T-helper 22 cell (primary cell): ENCODE results near the gene TRPM1.

Experiments
- DNase-seq: peaks from one replicate; pipeline ENCODE4 v3.0.0-alpha.2; 2020; ENCODE audit warnings: low read depth

The TRPM1 gene

DNA sequence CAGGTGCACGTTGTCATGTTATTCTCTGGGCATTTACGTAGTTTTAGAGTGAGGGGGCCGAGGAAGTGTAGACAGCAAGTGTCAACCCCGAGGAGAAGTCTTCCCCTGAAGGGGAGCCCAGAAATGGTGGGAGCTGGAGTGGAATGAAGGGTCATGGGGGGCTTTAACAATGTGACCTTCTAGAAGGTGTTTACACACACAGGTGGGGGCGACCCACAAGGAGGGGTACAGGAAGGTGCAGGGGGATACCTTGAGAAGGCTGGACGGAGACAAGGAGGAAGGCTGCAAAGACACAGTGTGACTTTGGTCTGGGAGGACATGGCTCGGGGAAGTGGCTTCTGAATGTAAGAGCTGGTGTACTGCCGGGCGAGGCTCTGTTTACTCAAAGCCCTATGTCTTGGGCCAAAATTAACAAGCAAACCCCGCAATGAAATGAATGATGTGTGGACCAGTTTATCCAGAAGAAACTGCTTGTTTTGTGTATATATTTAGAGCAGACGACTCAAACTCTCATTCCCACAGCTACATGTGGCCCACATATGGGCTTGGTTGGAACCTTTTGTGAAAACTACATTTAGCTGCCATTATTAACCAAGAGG lies 18.7 kb downstream of the TRPM1 start:
- DNase-seq, result no peak

DNA sequence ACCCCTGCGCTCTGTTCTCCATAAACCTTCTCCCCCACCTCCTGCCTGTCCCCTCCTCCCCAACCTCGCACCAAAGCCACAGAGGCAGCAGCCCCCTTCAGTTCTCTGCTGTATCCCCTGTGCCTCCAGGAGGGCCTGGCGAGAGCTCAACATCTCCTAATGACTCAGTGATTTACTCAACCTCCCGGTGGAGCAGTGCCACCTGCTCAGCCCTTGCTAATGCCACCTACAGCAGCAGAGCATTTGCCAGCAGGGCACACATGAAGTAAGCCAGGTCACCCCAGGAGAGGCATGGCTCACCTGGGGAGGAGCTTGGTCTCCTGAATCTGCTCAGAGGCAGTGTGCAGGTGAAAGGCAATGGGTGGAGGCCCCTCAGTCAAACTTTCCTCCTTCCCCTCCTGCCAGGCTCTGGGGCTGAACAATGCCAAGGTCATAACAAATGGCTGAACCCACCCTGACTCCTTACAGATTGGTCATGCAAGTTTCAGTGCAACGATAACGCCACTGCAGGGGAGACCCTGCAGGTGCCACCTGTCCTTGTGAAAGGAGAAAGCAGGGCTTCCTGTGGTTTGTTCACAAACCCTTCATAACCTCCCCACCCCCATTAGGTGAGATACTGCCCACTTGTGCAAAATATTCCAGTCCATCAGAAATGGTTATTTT lies 19.8 kb downstream of the TRPM1 start:
- no peak for DNase-seq

DNA sequence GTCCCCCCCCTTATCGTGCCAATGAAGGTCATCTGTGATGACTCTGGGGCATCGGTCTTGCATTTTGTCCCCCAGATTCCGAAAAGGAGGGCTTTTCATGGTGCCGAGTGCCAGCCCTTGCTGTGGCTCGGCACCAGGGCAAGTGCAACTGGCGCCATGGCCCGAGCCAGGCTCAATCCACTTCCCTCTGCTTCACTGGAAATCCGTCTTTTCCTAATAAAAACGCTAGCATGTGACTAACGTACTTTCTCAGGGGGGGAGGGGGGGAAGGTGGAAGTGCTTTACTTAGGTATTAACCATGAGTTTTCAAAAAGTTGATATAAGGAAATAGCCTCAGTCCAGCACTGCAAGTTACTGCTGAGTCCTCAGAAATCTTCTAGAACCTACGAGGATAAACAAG lies 20.5 kb downstream of the TRPM1 start:
- no peak for DNase-seq

DNA sequence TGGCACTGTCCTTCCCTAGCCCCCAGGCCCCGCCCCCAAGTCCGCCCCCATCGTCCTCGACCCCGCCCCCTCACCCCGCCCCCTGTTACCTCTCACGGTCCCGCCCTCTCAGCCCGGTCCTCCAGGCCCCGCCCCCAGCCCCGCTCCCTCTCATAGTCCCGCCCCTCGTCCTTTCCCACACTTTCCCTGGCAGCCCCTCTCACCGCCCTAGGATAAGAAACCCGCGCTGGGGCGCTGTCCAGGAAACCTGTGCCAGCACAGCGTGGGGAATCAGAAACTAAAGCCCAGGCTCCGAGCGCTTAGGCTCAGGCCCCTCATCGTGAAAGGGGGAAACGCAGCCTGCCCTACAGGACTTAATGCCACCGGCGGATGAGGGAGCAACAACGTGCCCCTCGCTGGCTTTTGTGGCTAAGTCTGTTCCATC lies 20.9 kb downstream of the TRPM1 start:
- no peak for DNase-seq

DNA sequence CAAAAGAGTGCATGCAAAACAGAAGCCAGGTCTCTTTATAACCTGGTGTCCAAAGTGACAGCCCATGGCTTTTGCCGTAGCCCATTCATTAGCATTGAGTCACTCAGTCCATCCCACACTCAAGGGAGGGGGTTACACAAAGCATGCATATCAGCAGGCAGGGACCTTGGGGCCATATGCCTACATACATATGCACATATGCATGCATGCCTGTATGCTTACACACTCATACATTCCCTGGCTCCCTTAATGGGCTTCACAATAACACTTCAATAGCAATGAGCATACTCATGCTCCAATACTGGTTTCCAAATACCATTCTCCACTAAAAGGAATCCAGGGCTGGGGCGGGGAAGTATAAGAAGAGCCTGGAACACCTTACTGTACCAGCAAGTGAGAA lies 22.0 kb downstream of the TRPM1 start:
- DNase-seq, result no peak

DNA sequence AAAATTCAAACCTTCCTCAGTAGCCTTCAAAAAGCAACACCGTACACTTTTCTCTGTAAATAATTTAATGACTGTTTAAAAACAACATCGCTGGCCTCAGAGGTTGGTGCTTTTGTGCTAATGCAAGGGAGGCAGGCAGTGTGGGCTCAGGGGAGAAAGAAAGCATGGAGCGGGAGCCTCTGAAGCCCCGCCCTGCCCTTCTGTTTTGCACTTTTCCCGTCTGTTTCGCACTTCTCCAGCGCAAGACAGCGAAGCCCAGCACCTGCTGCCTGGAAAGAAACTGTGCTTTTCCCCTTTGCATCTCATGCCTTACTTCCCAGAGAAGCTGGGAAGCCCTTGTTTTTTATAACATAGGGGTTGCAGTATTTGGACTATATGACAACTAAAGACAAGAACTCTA lies 23.1 kb downstream of the TRPM1 start:
- DNase-seq, result no peak

DNA sequence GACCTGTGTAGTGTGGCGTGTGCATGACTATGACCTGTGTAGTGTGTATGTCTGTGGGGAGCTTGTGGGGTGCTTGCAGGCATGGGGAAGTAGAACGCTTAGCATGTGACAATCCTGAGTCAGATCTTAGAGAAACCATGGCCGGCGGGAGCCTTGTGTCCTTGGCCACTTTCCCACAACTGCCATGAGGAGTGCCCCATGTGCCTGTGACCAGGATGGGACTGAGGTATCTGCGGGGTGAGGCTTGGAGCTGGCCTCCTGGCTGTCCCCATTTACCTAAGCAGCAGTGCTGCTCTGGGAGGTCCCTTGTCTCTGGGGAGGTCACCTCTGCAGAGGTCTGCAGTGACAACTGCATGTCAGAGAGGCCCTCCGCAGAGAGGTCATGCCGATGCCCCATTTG lies 23.6 kb downstream of the TRPM1 start:
- no peak for DNase-seq

DNA sequence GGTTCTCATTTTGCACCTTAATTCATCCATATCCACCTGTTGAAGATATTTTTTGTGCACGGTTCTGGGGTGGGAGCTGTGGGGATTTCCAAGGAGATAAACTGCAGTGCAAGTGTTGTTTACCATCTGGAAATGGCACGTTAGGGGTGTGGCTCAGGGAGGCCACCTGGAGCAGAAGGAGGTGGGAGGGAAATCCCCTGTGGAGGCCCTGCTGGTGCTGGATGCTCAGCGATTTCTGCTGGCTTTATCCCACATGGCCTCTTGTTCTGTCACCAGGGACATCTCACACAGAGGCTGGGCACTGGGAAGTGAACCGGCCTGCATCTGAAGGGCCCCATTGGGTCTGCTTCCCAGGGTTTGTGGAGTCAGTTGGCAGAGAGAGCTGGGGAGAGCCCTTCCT lies 24.3 kb downstream of the TRPM1 start:
- DNase-seq, result no peak

DNA sequence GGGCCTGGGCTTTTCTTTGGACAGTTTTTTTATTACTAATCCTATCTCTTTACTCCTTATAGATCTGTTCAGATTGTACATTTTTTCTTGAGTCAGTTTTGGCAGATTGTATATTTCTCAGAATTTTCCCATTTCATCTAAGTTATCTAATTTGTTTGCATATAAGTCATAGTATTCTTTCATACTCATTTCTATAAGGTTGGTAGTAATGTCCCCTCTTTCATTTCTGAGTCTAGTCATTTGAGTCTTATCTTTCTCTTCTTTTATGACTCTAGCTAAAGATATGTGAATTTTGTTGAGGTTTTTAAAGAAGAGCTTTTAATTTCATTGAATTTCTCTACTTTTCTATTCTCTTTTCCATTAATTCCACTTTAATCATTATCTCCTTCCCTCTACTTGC lies 27.2 kb downstream of the TRPM1 start:
- no peak for DNase-seq

DNA sequence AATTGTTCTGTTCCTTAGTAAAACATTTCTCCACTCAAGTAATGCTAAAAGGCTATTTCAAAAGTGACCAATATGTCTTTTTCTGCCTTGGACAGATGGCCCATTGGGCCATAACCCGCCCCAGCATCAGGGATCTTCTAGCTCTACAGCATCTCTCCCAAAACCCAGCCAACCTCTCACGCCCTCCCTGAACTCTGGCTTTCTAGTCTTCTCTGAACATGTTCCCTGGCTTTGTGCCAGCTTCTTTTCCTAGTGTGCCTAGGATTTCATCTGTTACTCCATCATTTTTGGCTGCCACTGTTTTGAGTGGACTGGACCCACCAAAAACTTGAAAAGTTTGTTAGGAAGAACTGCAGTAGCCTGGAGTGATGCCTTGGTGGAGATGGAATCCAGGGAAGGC lies 30.7 kb downstream of the TRPM1 start:
- no peak for DNase-seq

DNA sequence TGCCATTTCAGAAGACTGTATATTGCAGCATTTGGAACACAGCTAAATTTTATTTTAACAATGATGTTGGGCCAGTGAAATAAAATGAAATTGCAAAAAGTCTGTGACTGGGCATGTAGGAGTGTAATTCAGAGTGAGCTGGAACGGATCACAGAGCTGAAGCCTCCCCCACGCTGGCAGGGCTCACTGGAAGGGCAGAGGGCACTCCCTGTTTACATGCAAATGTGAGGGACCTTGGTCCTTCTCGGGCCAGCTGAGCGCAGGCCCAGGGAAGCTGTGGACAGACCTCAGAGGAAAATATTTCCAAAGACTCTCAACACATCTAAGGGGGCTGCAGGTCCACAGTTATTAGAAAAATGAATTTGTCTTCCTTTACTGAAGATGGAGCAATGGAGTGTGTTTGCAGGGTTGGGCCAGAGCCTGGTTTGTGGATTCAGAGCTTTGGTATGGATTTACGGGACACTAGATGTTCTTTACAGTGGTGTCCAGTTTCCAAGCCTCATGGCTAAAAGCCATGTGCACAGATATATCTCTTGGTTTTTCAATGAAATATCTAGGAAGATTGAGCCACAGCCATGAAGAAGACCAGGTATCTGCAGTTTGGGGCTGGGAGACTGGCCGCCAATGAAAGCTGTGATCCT lies 32.0 kb downstream of the TRPM1 start:
- DNase-seq, result no peak

DNA sequence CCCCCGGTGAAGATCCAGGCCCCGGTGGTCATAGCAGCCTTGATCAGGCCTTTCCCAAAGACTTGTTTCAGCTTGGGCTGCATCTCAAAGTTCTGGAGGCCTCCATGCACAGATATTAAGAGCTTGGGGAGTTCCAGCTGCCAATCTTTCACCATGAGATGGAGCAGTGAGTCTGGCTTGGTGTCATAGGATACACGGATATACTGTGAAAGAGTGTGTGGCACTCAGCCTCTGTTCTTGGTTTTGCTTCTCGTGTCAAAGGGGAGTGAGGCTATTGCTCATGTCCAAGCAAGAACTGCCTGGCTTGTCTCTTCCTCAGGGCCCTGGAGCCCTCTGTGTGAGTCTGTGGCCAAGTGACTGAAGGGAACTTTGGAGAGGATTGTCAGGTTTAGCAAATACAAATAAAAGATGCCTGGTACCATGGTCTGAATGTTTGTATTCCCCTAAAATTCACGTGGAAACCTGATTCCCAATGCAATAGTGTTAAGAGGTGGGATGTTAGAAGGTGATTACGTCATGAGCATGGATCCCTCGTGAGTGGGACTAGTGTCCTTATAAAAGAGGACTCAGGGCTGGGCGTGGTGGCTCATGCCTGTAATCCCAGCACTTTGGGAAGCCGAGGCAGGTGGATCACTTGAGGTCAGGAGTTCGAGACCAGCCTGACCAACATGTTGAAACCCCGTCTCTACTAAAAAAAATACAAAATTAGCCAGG lies 33.5 kb downstream of the TRPM1 start:
- DNase-seq, result no peak

DNA sequence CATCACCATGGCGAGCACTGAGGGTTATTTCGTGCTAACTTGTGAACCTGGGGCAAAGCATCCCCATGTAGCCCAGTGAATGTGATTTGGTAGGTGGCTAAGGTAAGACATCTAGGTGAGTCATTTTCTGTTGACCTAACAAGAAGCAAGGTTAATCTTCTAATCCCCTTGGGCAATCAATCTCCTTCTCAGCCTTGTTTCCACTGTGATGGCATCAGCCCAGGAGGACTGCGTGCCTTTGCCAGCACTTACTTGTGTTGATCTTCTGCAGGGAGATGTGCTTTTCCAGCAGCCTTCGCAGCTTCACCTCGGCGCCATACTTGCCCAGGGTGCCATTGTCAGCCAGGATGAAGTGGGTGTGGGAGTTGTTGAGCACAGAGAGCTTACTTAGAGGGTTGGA lies 35.7 kb downstream of the TRPM1 start:
- no peak for DNase-seq

DNA sequence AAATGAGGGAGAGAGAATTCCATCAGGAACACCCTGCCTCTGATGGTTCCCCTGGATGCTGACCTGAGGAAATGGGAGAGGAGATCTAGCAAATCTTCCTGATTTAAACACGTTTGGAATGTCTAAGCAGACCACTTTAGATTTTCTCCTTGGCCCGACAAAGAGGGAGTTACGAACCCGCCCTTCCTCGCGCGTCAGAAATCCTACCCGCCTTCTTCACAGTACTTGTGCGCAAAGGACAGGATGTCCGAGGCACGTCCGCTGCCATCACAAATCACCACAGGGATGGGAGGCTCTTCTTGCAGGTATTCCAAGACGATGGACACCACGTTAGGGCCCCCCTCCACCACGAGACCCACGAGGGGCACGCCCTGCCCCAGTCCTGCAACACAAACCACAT lies 38.6 kb downstream of the TRPM1 start:
- no peak for DNase-seq

DNA sequence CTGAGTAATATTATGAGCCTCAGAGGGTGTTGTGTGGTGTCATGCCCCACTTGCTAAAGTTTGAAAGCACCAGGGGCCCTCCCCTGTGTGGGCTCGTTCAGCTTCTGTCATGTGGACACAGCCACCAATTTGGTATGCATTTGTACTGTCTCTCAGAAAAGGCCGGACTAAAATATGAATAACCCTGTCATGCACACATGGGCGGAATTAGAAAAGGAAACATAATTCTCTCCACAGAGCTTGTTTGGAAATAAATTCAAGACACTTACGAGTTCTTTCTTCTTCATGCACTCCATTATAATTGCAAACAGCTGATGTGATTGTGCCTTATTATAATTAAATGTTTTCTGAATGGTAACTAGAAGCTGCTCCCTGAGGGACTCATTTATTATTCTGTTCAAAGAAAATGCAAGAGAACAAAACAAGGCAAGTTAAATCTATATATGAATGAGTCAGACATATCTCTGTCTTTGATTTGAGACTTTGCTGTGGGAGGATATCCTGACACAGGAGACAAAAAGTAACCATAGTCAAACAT lies 39.1 kb downstream of the TRPM1 start:
- no peak for DNase-seq

DNA sequence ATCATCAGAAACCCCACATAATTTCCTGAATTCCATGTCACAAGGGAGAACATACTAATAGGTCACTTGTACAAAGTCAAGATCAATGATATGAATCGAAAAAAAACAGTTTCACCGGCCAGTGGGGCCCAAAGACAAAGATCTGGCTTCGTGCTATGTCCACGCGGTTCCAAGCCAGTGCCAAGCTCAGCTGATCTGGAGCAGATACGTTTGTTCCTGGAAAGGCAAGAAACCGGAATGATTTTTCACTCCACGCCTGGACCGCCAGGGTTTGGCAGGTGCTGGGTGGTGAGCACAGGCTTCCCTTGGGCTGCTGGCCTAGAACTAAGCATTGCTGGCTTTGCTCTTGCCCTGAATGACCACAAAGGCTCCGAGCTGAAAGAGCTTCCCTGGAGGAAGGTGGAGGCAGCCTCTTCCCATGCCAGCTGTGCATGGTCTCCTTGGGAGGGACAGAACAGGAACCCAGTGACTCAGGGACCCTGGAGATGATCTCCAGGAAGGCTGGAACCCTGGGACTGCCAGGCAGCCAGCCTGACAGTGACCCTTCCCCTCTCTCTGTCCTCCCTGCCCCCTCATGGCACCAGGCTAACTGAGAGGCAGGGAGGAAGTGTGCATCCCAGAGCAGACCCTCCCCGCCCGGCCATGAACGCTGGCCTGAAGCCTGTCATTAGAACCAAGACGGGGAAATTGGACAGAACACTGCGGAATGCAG lies 40.9 kb downstream of the TRPM1 start:
- DNase-seq, result no peak

DNA sequence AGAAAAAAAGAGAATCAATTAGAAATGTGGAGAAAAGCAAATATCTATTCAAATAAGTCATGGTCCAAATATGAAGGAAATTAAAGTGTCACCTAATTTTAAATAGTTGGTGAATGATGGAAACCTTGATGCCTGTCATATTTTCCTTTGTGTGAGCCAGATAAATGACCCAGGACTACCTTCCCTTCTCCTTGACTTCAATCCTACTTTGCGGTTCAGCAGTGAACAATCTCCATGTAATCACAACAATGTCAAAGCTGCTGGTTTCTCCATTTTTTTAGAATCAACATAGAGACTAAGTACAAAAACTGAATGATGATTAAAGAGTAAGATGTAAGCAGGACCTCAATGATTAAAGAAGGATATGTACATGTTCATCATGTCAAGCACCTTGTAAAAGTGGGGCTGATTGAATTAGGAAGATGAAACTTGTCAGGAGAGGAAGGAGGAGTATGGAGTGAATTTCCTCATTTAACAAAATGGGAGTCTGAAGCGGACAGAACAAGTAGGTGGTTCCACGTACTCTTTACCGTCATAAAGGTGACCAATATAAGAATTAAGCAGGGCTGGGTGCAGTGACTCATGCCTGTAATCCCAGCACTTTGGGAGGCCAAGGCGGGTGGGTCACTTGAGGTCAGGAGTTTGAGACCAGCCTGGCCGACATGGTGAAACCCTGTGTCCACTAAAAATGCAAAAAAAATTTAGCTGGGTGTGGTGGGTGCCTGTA lies 43.1 kb downstream of the TRPM1 start:
- DNase-seq, result no peak

DNA sequence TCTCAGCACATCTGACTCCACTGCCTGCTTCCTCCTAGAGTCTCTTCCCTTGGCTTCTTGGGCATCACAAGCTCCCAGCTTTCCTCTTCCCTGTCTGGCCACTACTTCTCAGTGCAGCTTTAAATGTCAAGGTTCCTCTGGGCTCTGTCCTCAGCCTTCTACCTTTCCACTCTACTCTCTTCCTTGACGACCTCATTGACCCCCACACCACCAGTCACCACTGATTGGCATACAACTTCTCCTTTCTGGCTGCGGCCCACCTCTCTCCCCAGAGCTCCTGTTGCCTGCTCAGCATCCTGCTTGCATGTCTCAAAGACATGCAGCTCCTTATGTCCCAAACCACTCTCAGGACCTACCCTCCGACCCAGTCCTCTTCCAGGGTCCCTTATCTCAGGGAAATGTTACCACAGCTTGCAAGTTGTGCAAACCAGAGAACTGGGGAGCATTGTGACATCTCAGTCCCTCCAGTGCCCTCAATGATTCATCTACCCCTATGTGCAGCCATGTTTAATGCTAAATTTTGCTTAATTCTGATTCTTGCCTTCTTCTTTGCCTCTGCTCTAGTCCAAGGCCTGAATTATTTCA lies 49.9 kb downstream of the TRPM1 start:
- DNase-seq, result no peak

DNA sequence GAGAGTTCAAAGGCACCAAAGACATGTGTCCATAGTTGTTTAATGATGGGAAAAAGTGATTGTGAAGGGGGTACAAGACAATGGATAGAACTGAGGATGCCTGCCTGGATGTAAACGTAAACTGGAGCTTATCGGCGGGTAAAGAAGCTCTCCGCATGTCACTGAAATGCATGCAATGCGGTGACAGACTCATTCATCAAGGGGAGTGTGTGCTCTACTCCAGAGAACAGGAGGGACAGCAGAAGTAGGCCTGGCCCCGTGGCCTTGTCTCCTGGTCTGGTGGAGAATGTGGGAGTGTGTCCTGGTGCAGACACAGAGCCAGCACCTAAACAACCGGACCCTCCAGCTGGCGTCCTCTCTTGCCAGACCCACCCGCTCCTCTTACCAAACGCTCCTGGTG lies 50.6 kb downstream of the TRPM1 start:
- no peak for DNase-seq

DNA sequence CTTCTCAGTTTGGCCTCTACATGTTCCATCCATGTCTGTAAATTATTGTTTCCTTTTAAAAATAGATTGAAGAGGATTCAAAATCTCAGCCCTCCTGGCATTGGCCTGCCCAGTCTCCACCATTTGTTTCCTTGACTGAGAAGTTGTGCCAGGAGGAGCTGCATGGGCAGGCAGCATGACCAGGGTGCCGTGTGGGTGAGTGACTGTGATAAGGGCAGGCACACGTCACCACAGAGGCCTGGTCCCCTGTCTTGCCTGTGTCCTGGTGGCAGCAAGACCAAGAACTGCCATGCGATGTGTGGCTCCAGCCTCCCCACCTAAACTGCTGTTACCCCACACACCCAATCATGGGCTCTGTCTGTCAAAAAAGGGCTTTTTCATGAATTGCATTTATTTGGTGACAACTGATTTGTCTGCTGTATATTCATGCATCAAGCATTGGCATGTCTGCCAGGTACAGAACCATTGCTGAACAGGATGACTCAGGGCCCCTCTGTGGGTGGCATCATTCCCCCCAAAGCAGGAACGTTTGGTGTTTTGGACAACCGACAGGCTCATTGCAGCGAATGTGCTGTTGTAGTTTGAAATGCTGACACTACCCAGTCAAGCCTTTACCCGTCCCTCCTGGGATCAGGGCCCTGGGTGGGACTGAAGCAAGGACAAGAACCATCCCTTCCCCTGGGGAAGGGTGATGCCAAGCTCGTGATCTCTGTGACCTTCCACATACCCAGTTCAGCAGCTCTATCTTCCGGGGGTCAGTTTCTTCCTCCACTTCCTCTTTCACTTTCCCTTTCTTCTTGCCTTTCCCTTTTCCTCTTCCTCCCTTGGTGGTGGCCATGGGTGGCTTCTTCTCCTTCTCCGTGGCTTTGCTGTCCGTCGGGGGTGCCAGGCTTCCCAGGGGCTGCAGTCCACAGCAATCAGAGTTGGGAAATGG lies 51.6 kb downstream of the TRPM1 start:
- no peak for DNase-seq
